HFF-Myc (cell line): ENCODE results near the gene PTH2R.
"Not testable (repeated sequence)": the region's sequence is repeated elsewhere in the genome, so short reads cannot be mapped to it uniquely, and the experiment has no call there.

Experiments
- DNase-seq: peaks from one replicate; pipeline ENCODE4 v3.0.0-alpha.2; 2011; ENCODE audit warnings: low read depth; ENCODE audit errors: extremely low read depth
- H3K4me3 ChIP-seq: replicated peaks from 2 replicates; pipeline ENCODE4 v1.5.1; 2011; ENCODE audit warnings: low read depth, mild to moderate bottlenecking, control low read depth, low read length
- TF ChIP-seq, protein P1 (sequence below): IDR thresholded peaks from 2 replicates; pipeline ENCODE4 v1.5.1; 2012; ENCODE audit warnings: mild to moderate bottlenecking, low read depth, low read length, control low read depth; ENCODE audit errors: missing control alignments

Gene PTH2R

DNA sequence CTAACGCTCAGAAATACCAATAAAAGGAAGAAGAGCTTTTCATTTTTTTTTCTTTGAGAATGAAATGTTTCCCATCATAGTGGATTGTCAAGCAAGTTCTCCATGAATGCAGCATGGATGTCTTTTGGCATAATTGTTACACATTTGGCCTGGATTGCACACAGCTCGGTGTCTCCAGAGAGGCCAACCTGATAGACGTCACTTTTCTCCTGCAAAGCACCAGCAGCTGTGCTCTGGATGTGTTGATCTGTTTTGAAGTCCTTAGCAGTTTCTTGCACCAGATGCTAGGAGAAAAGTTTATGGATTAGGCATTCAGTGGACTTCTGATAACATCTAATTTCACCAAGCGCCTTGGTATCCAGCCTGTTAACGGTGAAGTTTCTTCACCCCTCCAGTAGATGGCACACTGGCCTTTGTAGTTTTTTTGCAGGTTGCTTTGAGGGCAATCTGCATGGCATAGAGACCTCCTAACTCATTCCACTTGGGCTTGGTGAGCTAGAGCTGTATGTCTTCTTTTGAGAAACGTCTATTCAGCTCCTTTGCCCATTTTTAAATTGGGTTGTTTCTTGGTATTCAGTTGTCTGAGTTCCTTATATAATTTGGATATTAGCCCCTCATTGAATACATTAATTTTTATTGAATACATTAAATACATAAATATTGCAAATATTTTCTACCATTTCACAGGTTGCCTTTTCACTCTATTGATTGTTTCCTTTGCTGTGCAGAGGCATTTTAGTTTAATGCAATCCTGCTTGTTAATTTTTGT, 59.7 kb downstream of the PTH2R start:
- TF ChIP-seq, protein P1, sequence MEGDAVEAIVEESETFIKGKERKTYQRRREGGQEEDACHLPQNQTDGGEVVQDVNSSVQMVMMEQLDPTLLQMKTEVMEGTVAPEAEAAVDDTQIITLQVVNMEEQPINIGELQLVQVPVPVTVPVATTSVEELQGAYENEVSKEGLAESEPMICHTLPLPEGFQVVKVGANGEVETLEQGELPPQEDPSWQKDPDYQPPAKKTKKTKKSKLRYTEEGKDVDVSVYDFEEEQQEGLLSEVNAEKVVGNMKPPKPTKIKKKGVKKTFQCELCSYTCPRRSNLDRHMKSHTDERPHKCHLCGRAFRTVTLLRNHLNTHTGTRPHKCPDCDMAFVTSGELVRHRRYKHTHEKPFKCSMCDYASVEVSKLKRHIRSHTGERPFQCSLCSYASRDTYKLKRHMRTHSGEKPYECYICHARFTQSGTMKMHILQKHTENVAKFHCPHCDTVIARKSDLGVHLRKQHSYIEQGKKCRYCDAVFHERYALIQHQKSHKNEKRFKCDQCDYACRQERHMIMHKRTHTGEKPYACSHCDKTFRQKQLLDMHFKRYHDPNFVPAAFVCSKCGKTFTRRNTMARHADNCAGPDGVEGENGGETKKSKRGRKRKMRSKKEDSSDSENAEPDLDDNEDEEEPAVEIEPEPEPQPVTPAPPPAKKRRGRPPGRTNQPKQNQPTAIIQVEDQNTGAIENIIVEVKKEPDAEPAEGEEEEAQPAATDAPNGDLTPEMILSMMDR = peak; percentile 56
- peak; percentile 4 for DNase-seq
- H3K4me3 ChIP-seq = no peak overlapping the region

- DNase-seq = no peak
- H3K4me3 ChIP-seq = no peak overlapping the region
- TF ChIP-seq, protein P1 = no peak
These were observed 60.3 kb downstream of the PTH2R start for GRCh38 chr2:208466920-208467298.

DNA sequence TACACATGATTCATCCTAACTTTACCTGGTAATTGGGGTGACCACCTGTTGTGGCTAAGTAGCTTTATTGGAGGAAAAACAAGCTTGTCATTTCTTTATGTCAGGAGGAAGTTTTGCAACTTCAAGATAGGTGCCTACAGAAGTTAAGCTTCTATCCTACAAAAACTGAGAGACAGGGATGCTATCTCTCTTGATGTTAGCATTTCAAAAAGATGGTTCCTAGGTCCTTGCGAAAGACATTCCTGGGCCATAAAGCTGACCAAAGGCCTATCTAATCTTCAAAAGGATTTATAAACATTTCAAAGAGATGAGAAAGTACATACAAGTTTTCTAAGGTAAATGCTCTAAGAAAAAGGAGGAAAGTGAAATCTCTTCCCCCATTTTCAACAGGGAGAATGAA, 61.0 kb downstream of the PTH2R start:
- no peak for DNase-seq
- no peak overlapping the region for H3K4me3 ChIP-seq
- TF ChIP-seq, protein P1 = no peak

- TF ChIP-seq, protein P1 = no peak
- H3K4me3 ChIP-seq = no peak overlapping the region
- no peak for DNase-seq
These were observed 71.1 kb downstream of the PTH2R start for GRCh38 chr2:208477741-208478140.

- no peak overlapping the region for H3K4me3 ChIP-seq
- TF ChIP-seq, protein P1 = no peak
- no peak for DNase-seq
These were observed 72.8 kb downstream of the PTH2R start for GRCh38 chr2:208479342-208479741.

DNA sequence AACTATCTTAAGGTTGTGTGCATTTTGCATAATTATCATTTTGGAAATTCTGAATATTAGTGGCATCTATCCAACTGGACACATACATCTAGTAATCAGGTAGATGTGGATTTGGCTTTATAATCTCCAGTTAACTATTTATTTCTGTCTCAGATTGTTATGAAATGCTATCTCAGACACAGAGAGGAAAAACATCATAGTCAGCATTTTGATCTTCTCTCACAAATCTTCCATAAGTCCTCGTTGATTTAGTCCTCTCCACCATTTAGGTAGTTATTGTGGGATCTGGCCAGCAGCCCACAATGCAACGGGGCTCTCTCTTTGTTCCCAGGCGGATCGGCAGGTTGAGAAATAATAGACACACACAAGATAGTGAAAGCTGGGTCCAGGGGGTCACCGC, 75.4 kb downstream of the PTH2R start:
- not testable (repeated sequence) for DNase-seq, H3K4me3 ChIP-seq

DNA sequence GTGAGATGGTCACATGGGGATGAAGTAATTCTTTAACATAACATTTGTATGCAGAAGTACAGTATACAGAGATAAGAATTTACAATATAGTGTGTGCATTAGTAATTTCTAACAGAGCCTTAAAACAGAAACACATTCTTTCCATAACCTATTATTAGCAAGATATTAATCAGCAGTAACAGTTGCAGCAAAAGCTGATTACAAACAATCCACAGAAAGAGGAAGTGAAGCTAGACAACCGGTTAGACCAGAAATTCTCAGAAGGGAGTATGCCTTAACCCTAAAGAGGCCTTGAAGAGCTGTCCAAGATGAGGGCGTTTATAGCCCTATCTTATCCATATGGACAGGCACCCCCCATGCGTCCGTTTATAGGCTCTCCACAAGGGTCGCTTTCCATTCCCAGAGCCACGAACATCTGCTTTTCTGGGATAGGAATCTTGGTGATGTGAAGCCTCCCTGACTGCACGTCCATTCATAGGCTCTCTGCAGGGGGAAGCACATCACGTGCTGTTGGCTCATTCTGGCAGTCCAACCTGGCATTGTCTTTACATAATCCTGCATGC, 75.9 kb downstream of the PTH2R start:
- not testable (repeated sequence) for H3K4me3 ChIP-seq, DNase-seq

GRCh38 chr2:208485390-208485789, 78.8 kb downstream of the PTH2R start:
- DNase-seq = no peak
- TF ChIP-seq, protein P1 = no peak
- H3K4me3 ChIP-seq = no peak overlapping the region
